Measurements from ENCODE around the gene DGLUCY. TPM values are rescaled to one million over a fixed set of nuclear protein-coding genes. Genes with fewer than 3 reads are reported as not detected.

The DGLUCY gene
- total and polyA plus RNA-seq, 2 of the 13 experiments (the other 11 are each of a cell fraction or from before 2014, with no cell fraction given), result 14.8 to 36.3 TPM

- POLR2A ChIA-PET, result interaction anchor here (1.1 kb wide), 1 partner anchor 16 kb away, joined by 3 read pairs; no protein-coding TSS in a partner anchor
- 30% methylated on average over 3 of the region's 3 CpGs for WGBS (ENCODE audit: low lambda C conversion rate)
- FAIRE-seq (no peak), DNase-seq (ENCODE audit: low spot score) (no peak), ATAC-seq (no peak)
- no peaks in the 10 kb centered on the region for H4K20me1 ChIP-seq (ENCODE audit: insufficient read depth, low read length)
- H3K4me3 ChIP-seq (replicated peaks in 1 of 3; ENCODE audit: insufficient read depth in 1 of 3, low read depth in 2 of 3, low read length in 3 of 3), result no peak overlapping the region
- CTCF ChIA-PET (ENCODE audit: low intra/inter-chr PET ratio, low total read pairs), result no interaction called here
- in situ Hi-C loops (cut with HindIII; ENCODE audit: extremely low pct_ligation_motif_present, low pct_unique_long_range_greater_than_20kb), result no loop called here
- no peaks in the 10 kb centered on the region for H3K9me3 ChIP-seq (ENCODE audit: low read length)
- H3K9ac ChIP-seq (ENCODE audit: insufficient read depth, low read depth, low read length), result no peak overlapping the region
- H2AFZ ChIP-seq (ENCODE audit: low read length), result no peak overlapping the region
- BruUV-seq (replicated peaks), result no TSS peak
- intact Hi-C loops (cut with micrococcal nuclease; ENCODE audit: unreplicated experiment), result no loop called here
- no peak overlapping the region for H3K27ac ChIP-seq (ENCODE audit: extremely low read length, insufficient read depth, low read length)
- peaks cover 6% of the 10 kb centered on the region; the same call in 1 of the 2 replicates for H3K4me1 ChIP-seq (ENCODE audit: insufficient read depth, low read length)
- no peaks in the 10 kb centered on the region; a peak in 1 of 5 replicates for H3K27me3 ChIP-seq (ENCODE audit: control insufficient read depth in 1 of 2, insufficient read depth in 2 of 2, low read length in 2 of 2)
- TF ChIP-seq ATF7 (IDR thresholded peaks at IDR 0.05) (no peak), ATF7 (CRISPR knock-in tag; IDR thresholded peaks at IDR 0.05) (no peak), ZNF550 (CRISPR knock-in tag; IDR thresholded peaks at IDR 0.05; ENCODE audit: borderline replicate concordance) (no peak)
- no peak overlapping the region for H3K4me2 ChIP-seq (ENCODE audit: low read depth, low read length)
- H3K79me2 ChIP-seq (ENCODE audit: insufficient read depth, low read length), result no peaks in the 10 kb centered on the region
- no peaks in the 10 kb centered on the region for H3K36me3 ChIP-seq (replicated peaks in 1 of 2; ENCODE audit: control insufficient read depth in 1 of 2, insufficient read depth in 2 of 2, low read length in 2 of 2)
These were observed 15.3 kb upstream of the DGLUCY start for GRCh38 chr14:91098591-91098990.

DNA sequence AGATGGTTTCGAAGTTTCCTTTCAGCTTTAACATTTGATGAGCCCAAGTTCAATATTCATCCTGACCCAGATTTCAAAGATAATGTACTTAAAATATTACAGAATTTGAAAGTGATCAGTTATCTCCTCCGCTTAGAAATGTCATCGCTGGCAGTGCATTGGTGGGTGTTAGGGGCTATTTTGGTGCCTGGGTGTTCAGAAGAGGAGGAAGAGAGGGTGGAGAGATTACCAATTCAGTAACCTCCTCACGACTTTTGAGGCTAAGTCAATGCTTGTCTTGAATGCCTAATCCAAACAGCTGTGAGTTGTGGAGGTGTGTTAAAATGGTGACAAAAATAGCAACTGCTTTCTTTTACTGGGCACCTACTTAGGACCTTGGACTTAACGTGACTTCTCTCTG, 13.8 kb upstream of the DGLUCY start:
- H3K36me3 ChIP-seq (replicated peaks in 1 of 2; ENCODE audit: control insufficient read depth in 1 of 2, insufficient read depth in 2 of 2, low read length in 2 of 2), result no peaks in the 10 kb centered on the region
- no peaks in the 10 kb centered on the region for H4K20me1 ChIP-seq (ENCODE audit: insufficient read depth, low read length)
- CTCF ChIA-PET (ENCODE audit: low intra/inter-chr PET ratio, low total read pairs), result no interaction called here
- H3K9ac ChIP-seq (ENCODE audit: insufficient read depth, low read depth, low read length), result no peak overlapping the region
- in situ Hi-C loops (cut with HindIII; ENCODE audit: extremely low pct_ligation_motif_present, low pct_unique_long_range_greater_than_20kb), result no loop called here
- no peaks in the 10 kb centered on the region for H3K9me3 ChIP-seq (ENCODE audit: low read length)
- POLR2A ChIA-PET, result interaction anchor here (1.9 kb wide), 1 partner anchor 14 kb away, joined by 5 read pairs; no protein-coding TSS in a partner anchor
- H3K4me1 ChIP-seq (ENCODE audit: insufficient read depth, low read length), result peaks cover 6% of the 10 kb centered on the region; the same call in 1 of the 2 replicates
- H3K27ac ChIP-seq (ENCODE audit: extremely low read length, insufficient read depth, low read length), result no peak overlapping the region
- no peaks in the 10 kb centered on the region; a peak in 1 of 5 replicates for H3K27me3 ChIP-seq (ENCODE audit: control insufficient read depth in 1 of 2, insufficient read depth in 2 of 2, low read length in 2 of 2)
- 45% methylated on average over 5 of the region's 5 CpGs for WGBS (ENCODE audit: low lambda C conversion rate)
- H2AFZ ChIP-seq (ENCODE audit: low read length), result no peak overlapping the region
- ATAC-seq (no peak), DNase-seq (ENCODE audit: low spot score) (no peak), FAIRE-seq (no peak)
- H3K4me3 ChIP-seq (replicated peaks in 1 of 3; ENCODE audit: insufficient read depth in 1 of 3, low read depth in 2 of 3, low read length in 3 of 3), result no peak overlapping the region
- no peak overlapping the region for H3K4me2 ChIP-seq (ENCODE audit: low read depth, low read length)
- H3K79me2 ChIP-seq (ENCODE audit: insufficient read depth, low read length), result no peaks in the 10 kb centered on the region
- intact Hi-C loops (cut with micrococcal nuclease; ENCODE audit: unreplicated experiment), result no loop called here
- BruUV-seq (replicated peaks), result no TSS peak
- TF ChIP-seq ZNF609 (CRISPR knock-in tag; IDR thresholded peaks at IDR 0.05; ENCODE audit: borderline replicate concordance) (no peak), SKI (IDR thresholded peaks at IDR 0.05; ENCODE audit: partially characterized antibody) (no peak), HIVEP1 (CRISPR knock-in tag; IDR thresholded peaks at IDR 0.05) (no peak), PHF8 (CRISPR knock-in tag; IDR thresholded peaks at IDR 0.05) (no peak), NKX3-1 (CRISPR knock-in tag; IDR thresholded peaks at IDR 0.05) (no peak)
- TF ChIP-seq, protein P1, sequence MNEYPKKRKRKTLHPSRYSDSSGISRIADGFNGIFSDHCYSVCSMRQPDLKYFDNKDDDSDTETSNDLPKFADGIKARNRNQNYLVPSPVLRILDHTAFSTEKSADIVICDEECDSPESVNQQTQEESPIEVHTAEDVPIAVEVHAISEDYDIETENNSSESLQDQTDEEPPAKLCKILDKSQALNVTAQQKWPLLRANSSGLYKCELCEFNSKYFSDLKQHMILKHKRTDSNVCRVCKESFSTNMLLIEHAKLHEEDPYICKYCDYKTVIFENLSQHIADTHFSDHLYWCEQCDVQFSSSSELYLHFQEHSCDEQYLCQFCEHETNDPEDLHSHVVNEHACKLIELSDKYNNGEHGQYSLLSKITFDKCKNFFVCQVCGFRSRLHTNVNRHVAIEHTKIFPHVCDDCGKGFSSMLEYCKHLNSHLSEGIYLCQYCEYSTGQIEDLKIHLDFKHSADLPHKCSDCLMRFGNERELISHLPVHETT (CRISPR knock-in tag; conservative IDR thresholded peaks at IDR 0.05), result no peak
- TF ChIP-seq, protein P2, sequence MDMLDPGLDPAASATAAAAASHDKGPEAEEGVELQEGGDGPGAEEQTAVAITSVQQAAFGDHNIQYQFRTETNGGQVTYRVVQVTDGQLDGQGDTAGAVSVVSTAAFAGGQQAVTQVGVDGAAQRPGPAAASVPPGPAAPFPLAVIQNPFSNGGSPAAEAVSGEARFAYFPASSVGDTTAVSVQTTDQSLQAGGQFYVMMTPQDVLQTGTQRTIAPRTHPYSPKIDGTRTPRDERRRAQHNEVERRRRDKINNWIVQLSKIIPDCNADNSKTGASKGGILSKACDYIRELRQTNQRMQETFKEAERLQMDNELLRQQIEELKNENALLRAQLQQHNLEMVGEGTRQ (IDR thresholded peaks at IDR 0.05; ENCODE audit: low read depth, low read length), result no peak
- TF ChIP-seq, protein P2 (CRISPR knock-in tag; IDR thresholded peaks at IDR 0.05; ENCODE audit: borderline replicate concordance), result no peak

All from HepG2 (cell line).